ENCODE results near the gene CCDC54. TPM values are rescaled to one million over a fixed set of nuclear protein-coding genes. Genes with fewer than 3 reads are reported as not detected.
A peak's percentile ranks its signal among the peaks of the same experiment; 100 is the strongest.

Gene CCDC54
- total and polyA plus RNA-seq, 3 experiments from 2014 or later, result 0.14 TPM; not detected in 2

DNA sequence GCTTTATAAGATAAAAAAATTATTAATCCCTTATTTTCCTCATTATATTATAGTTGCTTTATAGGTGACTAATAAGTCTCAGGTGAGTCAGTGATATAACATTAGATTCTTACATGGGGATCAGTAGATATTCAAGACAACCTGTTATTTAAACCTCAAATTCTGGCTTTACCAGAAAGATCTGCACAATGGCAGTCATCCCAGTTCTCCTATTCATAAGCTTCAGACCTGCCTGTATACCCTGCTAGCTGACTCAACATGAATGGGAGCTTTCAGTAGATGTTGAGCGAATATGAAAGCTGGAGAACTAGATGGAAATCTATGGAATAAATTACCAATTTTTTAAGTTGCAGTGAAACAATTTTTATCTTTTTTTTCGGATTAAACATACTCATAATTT is 20.5 kb upstream of the CCDC54 start:
- H3K4me3 Mint-ChIP-seq, result no peak overlapping the region
- ChIA-PET CTCF (no interaction called here), POLR2A (no interaction called here)
- no peak for DNase-seq
- peaks cover 0 to 2% (median 0%) of the 10 kb centered on the region in 5 donors for H3K9me3 Mint-ChIP-seq
- Histone ChIP-seq H3K4me3 (ENCODE audit: low read length) (no peak overlapping the region), H3K36me3 (ENCODE audit: insufficient read depth, low read length) (no peaks in the 10 kb centered on the region), H3K9me3 (ENCODE audit: low read length) (no peaks in the 10 kb centered on the region), H3K27me3 (ENCODE audit: insufficient read depth, low read length, poor library complexity, severe bottlenecking) (no peaks in the 10 kb centered on the region), H3K4me1 (ENCODE audit: insufficient read depth, low read length) (no peaks in the 10 kb centered on the region), H3K27ac (ENCODE audit: low read depth, low read length) (no peak overlapping the region)
- H3K36me3 Mint-ChIP-seq, result no peaks in the 10 kb centered on the region
- peaks cover 5 to 20% of the 10 kb centered on the region in 2 donors for H3K27me3 Mint-ChIP-seq
- no peak overlapping the region for H3K27ac Mint-ChIP-seq
- H3K4me1 Mint-ChIP-seq, result no peaks in the 10 kb centered on the region

DNA sequence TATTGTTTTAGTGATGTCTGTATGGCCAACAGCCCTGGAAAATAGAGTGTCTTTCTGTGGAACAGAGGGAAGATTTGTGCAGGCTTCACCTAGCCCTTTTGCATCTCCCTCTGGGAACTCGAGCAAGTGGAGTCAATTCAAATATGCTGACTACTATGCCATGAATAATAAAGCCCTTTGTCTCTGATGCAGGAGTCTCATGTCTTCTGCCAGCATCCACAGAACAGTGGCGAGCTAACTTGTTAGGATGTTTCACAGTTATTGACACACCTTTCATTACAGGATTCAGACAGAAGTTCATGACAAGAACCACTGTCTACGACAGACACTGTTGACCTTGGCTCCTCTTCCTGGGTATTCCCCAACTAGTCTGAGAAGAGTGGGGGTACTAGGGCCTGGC is 15.6 kb upstream of the CCDC54 start:
- Histone ChIP-seq H3K4me3 (ENCODE audit: low read length) (no peak overlapping the region), H3K27me3 (ENCODE audit: insufficient read depth, low read length, poor library complexity, severe bottlenecking) (no peaks in the 10 kb centered on the region), H3K27ac (ENCODE audit: low read depth, low read length) (no peak overlapping the region), H3K36me3 (ENCODE audit: insufficient read depth, low read length) (no peaks in the 10 kb centered on the region), H3K9me3 (ENCODE audit: low read length) (no peaks in the 10 kb centered on the region), H3K4me1 (ENCODE audit: insufficient read depth, low read length) (no peaks in the 10 kb centered on the region)
- ChIA-PET POLR2A (no interaction called here), CTCF (no interaction called here)
- H3K27me3 Mint-ChIP-seq, result peaks cover 8 to 25% of the 10 kb centered on the region in 2 donors
- no peaks in the 10 kb centered on the region for H3K36me3 Mint-ChIP-seq
- H3K27ac Mint-ChIP-seq, result no peak overlapping the region
- no peak overlapping the region for H3K4me3 Mint-ChIP-seq
- H3K4me1 Mint-ChIP-seq, result no peaks in the 10 kb centered on the region
- H3K9me3 Mint-ChIP-seq, result peaks cover 0 to 2% (median 0%) of the 10 kb centered on the region in 5 donors
- no peak for DNase-seq

DNA sequence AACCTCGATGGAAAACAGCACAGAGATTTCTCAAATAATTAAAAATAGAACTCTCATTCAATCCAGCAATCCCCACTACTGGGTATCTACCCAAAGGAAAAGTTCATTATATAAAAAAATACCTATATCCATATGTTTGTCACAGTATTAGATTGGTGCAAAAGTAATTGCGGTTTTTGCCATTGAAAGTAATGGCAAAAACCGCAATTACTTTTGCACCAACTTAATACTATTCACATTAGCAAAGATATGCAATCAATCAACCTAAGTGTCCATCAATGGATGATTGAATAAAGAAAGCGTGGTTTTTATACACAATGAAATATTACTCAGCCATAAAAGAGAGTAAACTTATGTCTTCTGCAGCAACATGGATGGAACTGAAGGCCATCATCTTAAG is 12.2 kb upstream of the CCDC54 start:
- H3K4me3 Mint-ChIP-seq, result no peak overlapping the region
- peaks cover 0 to 2% (median 0%) of the 10 kb centered on the region in 5 donors for H3K9me3 Mint-ChIP-seq
- Histone ChIP-seq H3K27me3 (ENCODE audit: insufficient read depth, low read length, poor library complexity, severe bottlenecking) (no peaks in the 10 kb centered on the region), H3K9me3 (ENCODE audit: low read length) (no peaks in the 10 kb centered on the region), H3K36me3 (ENCODE audit: insufficient read depth, low read length) (no peaks in the 10 kb centered on the region), H3K27ac (ENCODE audit: low read depth, low read length) (no peak overlapping the region), H3K4me3 (ENCODE audit: low read length) (no peak overlapping the region), H3K4me1 (ENCODE audit: insufficient read depth, low read length) (no peaks in the 10 kb centered on the region)
- H3K36me3 Mint-ChIP-seq, result no peaks in the 10 kb centered on the region
- peaks cover 5 to 21% of the 10 kb centered on the region in 2 donors for H3K27me3 Mint-ChIP-seq
- H3K4me1 Mint-ChIP-seq, result no peaks in the 10 kb centered on the region
- H3K27ac Mint-ChIP-seq, result no peak overlapping the region
- CTCF ChIA-PET, result no interaction called here
- POLR2A ChIA-PET, result no interaction called here
- no peak for DNase-seq

DNA sequence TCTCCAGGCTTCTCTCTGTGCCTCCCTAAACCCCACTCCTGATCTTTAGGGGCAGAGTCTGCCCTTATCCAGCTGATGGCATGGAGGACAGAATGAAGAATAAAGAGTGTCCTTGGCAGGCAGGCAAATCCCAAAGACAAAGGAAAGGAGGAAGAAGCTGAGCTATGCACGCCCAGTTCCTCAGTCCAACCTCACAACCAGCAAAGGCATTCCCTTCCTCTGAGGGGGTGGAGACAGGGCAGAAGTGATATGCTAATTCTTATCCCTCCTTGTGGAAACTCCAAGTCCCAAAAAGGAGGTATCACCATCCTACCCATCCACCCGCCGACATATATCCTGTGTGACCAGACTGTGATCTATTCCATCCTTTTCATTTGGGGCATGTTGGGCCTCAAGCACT is 10.5 kb upstream of the CCDC54 start:
- POLR2A ChIA-PET, result no interaction called here
- no peak for DNase-seq
- CTCF ChIA-PET, result no interaction called here
- H3K9me3 Mint-ChIP-seq, result no peaks in the 10 kb centered on the region
- H3K4me3 ChIP-seq (ENCODE audit: low read length), result no peak overlapping the region
- H3K27ac ChIP-seq (ENCODE audit: low read depth, low read length), result no peak overlapping the region
- H3K27me3 Mint-ChIP-seq, result peaks cover 4 to 24% of the 10 kb centered on the region in 2 donors
- H3K9me3 ChIP-seq (ENCODE audit: low read length), result no peaks in the 10 kb centered on the region
- no peaks in the 10 kb centered on the region for H3K27me3 ChIP-seq (ENCODE audit: insufficient read depth, low read length, poor library complexity, severe bottlenecking)
- peak overlapping the region in 1 of 7 donors; percentile 29 for H3K4me3 Mint-ChIP-seq
- no peaks in the 10 kb centered on the region for H3K4me1 ChIP-seq (ENCODE audit: insufficient read depth, low read length)
- H3K36me3 ChIP-seq (ENCODE audit: insufficient read depth, low read length), result no peaks in the 10 kb centered on the region
- H3K36me3 Mint-ChIP-seq, result no peaks in the 10 kb centered on the region
- no peak overlapping the region for H3K27ac Mint-ChIP-seq
- no peaks in the 10 kb centered on the region for H3K4me1 Mint-ChIP-seq

DNA sequence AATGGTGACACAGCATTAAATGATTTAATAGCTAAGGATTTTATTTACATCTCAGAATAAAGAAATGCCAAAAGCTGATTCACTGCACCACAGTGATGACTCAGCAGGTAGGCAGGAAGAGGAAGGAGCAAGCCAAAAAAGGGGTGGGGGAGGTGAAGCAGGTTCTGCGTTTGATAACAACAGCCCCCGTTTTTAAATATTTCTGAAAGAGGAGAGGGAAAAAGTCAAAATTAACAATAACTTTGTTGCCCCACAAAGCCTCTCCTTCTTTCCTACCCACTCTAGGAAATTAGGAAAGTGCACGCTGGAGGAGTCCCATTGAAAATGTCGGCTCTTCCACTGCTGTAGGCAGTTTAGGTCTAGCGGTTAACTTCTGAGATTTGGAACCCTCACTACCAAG is 9.9 kb upstream of the CCDC54 start:
- Mint-ChIP-seq H3K27me3 (peaks cover 4 to 27% of the 10 kb centered on the region in 2 donors), H3K4me3 (no peak overlapping the region), H3K36me3 (no peaks in the 10 kb centered on the region), H3K27ac (no peak overlapping the region), H3K9me3 (no peaks in the 10 kb centered on the region), H3K4me1 (no peaks in the 10 kb centered on the region)
- H3K27ac ChIP-seq (ENCODE audit: low read depth, low read length), result no peak overlapping the region
- no peaks in the 10 kb centered on the region for H3K36me3 ChIP-seq (ENCODE audit: insufficient read depth, low read length)
- H3K27me3 ChIP-seq (ENCODE audit: insufficient read depth, low read length, poor library complexity, severe bottlenecking), result no peaks in the 10 kb centered on the region
- no peak for DNase-seq
- POLR2A ChIA-PET, result no interaction called here
- CTCF ChIA-PET, result no interaction called here
- no peaks in the 10 kb centered on the region for H3K4me1 ChIP-seq (ENCODE audit: insufficient read depth, low read length)
- no peak overlapping the region for H3K4me3 ChIP-seq (ENCODE audit: low read length)
- H3K9me3 ChIP-seq (ENCODE audit: low read length), result no peaks in the 10 kb centered on the region

DNA sequence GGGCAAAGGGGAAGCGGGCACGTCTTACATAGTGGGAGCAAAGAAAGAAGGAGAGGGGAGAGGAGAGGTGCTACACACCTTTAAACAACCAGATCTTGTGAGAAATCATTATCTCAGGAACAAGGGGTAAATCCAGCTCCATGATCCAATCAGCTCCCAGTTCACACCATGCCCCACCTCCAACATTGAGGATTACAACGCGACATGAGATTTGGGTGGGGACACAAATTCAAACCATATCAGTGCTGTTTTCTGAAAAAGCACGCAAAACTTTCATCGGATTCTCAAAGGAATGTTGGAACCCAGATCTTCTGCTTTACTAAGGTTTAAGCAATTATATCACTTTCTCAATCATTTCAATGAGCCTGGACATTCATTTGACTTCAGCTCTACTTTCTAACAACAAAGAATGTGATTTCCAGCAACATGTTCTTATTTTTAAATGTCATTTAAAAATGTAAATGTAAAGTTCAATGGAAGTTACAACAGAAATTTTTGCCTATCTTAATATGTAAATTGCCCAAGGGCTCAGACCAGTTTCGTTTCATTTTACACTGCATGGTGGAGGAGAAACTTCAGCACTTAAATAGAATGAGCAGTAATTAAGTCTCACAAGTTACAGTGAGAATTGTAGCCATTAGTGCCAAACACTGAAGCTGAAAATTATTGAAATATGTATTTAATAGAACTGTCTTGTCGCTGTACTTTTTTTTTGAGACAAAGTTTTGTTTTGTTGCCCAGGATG is 8.4 kb upstream of the CCDC54 start:
- peak overlapping the region in 1 of 7 donors; percentile 18 for H3K4me3 Mint-ChIP-seq
- H3K27me3 ChIP-seq (ENCODE audit: insufficient read depth, low read length, poor library complexity, severe bottlenecking), result no peaks in the 10 kb centered on the region
- no peak overlapping the region for H3K27ac Mint-ChIP-seq
- ChIA-PET POLR2A (no interaction called here), CTCF (no interaction called here)
- DNase-seq, result no peak
- H3K9me3 ChIP-seq (ENCODE audit: low read length), result no peaks in the 10 kb centered on the region
- H3K27ac ChIP-seq (ENCODE audit: low read depth, low read length), result no peak overlapping the region
- H3K36me3 ChIP-seq (ENCODE audit: insufficient read depth, low read length), result no peaks in the 10 kb centered on the region
- H3K4me3 ChIP-seq (ENCODE audit: low read length), result no peak overlapping the region
- H3K4me1 ChIP-seq (ENCODE audit: insufficient read depth, low read length), result no peaks in the 10 kb centered on the region
- H3K4me1 Mint-ChIP-seq, result no peaks in the 10 kb centered on the region
- peaks cover 4 to 27% of the 10 kb centered on the region in 2 donors for H3K27me3 Mint-ChIP-seq
- H3K9me3 Mint-ChIP-seq, result no peaks in the 10 kb centered on the region
- H3K36me3 Mint-ChIP-seq, result no peaks in the 10 kb centered on the region

DNA sequence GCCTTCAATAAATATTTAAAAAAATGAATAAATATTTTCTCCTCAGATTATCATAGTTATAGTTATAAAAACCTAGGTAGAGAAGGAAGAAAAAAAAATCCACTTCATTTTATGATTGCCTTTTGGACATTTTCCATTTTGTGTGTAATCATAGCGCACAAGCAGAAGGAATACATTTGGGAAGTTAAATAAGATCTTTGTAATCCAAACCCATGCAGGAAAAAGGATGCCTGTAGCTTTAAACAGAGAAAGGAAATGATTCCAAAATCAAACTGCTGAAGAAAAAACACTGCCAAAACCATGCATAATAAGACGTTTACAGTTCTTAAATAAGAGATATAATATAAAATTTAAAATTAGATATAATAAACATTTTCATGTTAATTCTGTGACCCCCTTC is 7.4 kb upstream of the CCDC54 start:
- ChIA-PET CTCF (no interaction called here), POLR2A (no interaction called here)
- no peaks in the 10 kb centered on the region for H3K36me3 ChIP-seq (ENCODE audit: insufficient read depth, low read length)
- H3K4me1 Mint-ChIP-seq, result no peaks in the 10 kb centered on the region
- H3K27me3 ChIP-seq (ENCODE audit: insufficient read depth, low read length, poor library complexity, severe bottlenecking), result no peaks in the 10 kb centered on the region
- no peaks in the 10 kb centered on the region for H3K9me3 ChIP-seq (ENCODE audit: low read length)
- DNase-seq, result no peak
- H3K27ac Mint-ChIP-seq, result no peak overlapping the region
- H3K9me3 Mint-ChIP-seq, result no peaks in the 10 kb centered on the region
- H3K27ac ChIP-seq (ENCODE audit: low read depth, low read length), result no peak overlapping the region
- no peak overlapping the region for H3K4me3 ChIP-seq (ENCODE audit: low read length)
- no peak overlapping the region for H3K4me3 Mint-ChIP-seq
- H3K36me3 Mint-ChIP-seq, result no peaks in the 10 kb centered on the region
- H3K27me3 Mint-ChIP-seq, result peaks cover 4 to 24% of the 10 kb centered on the region in 2 donors
- H3K4me1 ChIP-seq (ENCODE audit: insufficient read depth, low read length), result no peaks in the 10 kb centered on the region

DNA sequence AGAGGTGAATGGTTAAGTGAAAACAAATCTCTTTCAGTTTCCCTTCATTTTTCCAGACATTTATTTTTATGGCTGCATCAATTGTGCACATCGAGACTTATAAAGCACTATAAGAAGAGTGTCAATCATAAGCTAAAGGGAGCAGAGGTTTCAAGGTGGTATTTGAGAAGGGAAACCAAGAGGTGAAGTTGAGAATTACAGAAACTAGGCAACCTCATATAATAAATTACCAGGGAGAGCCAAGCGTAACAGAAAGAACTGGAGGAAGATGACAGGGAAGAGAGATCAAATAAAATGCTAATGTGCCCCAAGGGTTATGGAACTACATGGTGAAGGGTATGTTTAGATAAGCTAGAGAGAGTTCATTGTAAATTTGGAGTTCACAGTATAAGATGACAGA is 6.3 kb upstream of the CCDC54 start:
- Mint-ChIP-seq H3K4me3 (no peak overlapping the region), H3K4me1 (no peaks in the 10 kb centered on the region), H3K36me3 (no peaks in the 10 kb centered on the region), H3K27me3 (peaks cover 2 to 21% of the 10 kb centered on the region in 2 donors), H3K27ac (no peak overlapping the region), H3K9me3 (no peaks in the 10 kb centered on the region)
- no peak for DNase-seq
- no peaks in the 10 kb centered on the region for H3K4me1 ChIP-seq (ENCODE audit: insufficient read depth, low read length)
- H3K36me3 ChIP-seq (ENCODE audit: insufficient read depth, low read length), result no peaks in the 10 kb centered on the region
- no peak overlapping the region for H3K4me3 ChIP-seq (ENCODE audit: low read length)
- no peaks in the 10 kb centered on the region for H3K27me3 ChIP-seq (ENCODE audit: insufficient read depth, low read length, poor library complexity, severe bottlenecking)
- ChIA-PET POLR2A (no interaction called here), CTCF (interaction anchor here (0.6 kb wide), 1 partner anchor 1920 kb away, joined by 3 read pairs; no protein-coding TSS in a partner anchor)
- no peak overlapping the region for H3K27ac ChIP-seq (ENCODE audit: low read depth, low read length)
- H3K9me3 ChIP-seq (ENCODE audit: low read length), result no peaks in the 10 kb centered on the region
